Right ventricle myocardium inferior (tissue), 1 donor: ENCODE results near the gene RAB22A. TPM values are rescaled to one million over a fixed set of nuclear protein-coding genes. Genes with fewer than 3 reads are reported as not detected.
"Not testable (repeated sequence)": the region's sequence is repeated elsewhere in the genome, so short reads cannot be mapped to it uniquely, and the experiment has no call there.

Experiments
- ATAC-seq: fragments of 200-7000 bp; cut with Tn5 transposase; one replicate; pipeline ENCODE4 v1.9.1; 2020; ENCODE audit warnings: mild to moderate bottlenecking, moderate library complexity
- DNase-seq: peaks from one replicate; pipeline ENCODE4 v3.0.0; 2021; ENCODE audit errors: missing footprints
- intact Hi-C: fragments of 100-400 bp; cut with DNase I; formaldehyde crosslinking; loops from one replicate; pipeline ENCODE4 v1.11.0; 2022
- total RNA-seq: library from RNA; stranded (reverse); fragmentation: NEBNext Ultra II Directional; extraction: Animal tissue kit (Norgen Biotek cat#: 25700); gene quantifications from one replicate; pipeline ENCODE4 v1.2.1, GENCODE V29; 2021
- donor health status: DM: no; HTN: yes; CAD: no; lungs with severe emphysema.

The RAB22A gene
- total RNA-seq, 1 donor from 2014 or later: 8.3 TPM

DNA sequence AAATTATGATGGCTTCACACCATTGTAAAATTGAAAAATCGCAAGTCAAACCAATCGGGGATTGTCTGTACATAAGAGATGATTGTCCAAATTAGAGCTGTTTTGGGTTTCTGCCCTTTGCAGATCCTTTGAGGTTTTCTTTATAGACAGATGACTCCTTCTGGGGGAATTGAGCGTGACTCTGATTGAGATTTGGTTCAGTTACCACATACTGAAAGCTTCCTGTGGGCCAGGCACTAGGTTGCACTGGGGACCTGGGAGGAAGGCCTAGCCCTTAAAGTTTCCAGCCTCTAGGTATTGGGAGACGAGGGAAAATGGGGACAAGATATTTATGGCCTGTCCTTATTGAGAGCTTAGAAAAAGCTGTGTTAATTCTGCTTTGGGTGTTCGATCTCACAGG is 88.7 kb downstream of the RAB22A start:
- intact Hi-C loops: no loop called here
- no peak for ATAC-seq
- no peak for DNase-seq

DNA sequence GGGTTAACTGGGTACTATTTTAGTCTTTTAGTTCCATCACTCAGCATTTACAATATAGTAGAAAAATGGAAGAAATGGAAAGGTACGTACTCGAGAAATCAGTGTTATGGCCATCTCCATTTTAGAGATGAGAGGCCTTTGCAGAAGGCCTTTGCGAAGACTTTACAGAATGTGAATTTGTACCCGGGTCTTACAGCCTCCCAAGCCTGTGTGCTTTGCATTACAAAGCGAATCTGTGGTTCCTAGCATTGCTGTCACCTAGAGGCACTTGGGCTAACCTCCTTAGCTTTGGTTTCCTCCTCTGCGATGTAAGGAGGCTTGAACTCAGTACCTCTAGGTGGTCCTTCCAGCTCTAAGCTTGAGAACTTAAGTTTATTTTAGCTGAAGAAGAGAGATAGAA is 90.4 kb downstream of the RAB22A start:
- intact Hi-C loops: no loop called here
- no peak for DNase-seq
- no peak for ATAC-seq

DNA sequence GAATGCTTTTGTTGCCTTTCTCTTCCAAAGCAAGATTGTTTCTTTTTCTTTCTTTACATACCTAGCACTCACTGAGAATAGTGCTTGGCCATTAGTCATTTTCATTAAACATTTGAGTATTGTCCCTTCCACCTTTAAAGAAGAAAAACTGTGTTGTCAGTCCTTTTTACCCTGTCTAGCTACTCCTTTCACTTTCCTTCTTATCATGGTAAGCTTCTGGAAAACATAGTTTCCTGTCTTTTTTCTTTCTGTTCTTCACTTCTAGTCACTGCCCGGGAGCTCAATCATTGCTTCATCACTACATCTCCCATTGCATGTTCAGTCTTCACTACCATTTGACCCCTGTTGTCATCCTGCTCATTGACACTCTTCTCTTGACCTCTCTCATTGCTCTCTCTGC is 91.6 kb downstream of the RAB22A start:
- ATAC-seq (no peak), DNase-seq (no peak)
- intact Hi-C loops: no loop called here

DNA sequence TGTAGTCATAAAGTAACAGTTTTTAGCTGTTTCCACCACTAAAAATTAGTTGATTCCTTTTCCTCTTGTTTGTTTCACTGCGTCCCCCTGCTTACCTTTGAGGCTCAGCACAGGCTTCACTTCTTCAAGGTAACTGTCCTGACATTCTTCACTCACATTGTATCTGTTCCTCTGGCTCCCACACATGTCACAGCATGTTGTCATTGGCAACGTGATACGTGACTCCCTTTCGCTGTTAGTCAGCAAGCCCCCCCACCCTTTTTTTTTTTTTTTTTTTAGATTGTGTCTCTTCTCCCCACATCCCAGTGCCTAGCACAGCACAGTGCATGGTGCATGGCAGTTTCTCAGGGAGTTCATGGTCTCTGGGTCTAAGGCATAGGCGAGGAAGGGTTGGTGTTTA is 92.8 kb downstream of the RAB22A start:
- intact Hi-C loops: no loop called here
- DNase-seq: no peak
- ATAC-seq: no peak

DNA sequence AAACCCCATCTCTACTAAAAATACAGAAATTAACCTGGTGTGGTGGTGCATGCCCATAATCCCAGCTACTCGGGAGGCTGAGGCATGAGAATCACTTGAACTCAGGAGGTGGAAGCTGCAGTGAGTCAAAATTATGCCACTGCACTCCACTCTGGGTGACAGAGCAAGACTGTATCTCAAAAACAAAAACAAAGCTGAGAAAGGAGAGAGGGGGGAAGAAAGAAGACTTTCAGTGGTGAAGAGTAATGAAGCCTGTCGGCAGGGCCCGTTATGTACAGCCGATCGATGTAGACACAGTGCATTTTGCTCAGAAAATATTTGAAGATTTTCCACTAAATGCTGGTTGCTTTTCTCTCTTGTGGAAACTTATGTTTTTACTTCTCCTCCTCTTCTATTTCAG is 93.3 kb downstream of the RAB22A start:
- DNase-seq: no peak
- intact Hi-C loops: no loop called here
- ATAC-seq: no peak

DNA sequence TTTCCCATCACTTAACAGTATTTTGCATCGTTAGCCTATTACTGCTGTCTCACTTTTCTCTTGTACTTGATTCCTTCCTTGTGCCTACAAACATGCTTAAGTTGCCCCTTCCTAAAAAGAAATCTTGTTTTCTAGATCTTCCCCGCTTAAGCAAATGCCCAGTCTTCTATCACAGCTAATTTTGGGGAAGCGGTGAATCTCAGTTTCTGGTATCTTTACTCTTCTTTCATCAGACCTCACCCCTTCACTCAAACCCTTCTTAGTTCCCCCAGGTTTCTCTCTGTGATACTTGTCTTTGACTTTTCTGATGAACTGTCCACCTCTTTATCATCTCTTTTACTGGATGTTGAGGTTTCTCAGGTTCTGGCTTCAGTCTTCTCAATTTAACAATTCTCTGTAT is 93.8 kb downstream of the RAB22A start:
- ATAC-seq (no peak), DNase-seq (no peak)
- intact Hi-C loops: no loop called here

DNA sequence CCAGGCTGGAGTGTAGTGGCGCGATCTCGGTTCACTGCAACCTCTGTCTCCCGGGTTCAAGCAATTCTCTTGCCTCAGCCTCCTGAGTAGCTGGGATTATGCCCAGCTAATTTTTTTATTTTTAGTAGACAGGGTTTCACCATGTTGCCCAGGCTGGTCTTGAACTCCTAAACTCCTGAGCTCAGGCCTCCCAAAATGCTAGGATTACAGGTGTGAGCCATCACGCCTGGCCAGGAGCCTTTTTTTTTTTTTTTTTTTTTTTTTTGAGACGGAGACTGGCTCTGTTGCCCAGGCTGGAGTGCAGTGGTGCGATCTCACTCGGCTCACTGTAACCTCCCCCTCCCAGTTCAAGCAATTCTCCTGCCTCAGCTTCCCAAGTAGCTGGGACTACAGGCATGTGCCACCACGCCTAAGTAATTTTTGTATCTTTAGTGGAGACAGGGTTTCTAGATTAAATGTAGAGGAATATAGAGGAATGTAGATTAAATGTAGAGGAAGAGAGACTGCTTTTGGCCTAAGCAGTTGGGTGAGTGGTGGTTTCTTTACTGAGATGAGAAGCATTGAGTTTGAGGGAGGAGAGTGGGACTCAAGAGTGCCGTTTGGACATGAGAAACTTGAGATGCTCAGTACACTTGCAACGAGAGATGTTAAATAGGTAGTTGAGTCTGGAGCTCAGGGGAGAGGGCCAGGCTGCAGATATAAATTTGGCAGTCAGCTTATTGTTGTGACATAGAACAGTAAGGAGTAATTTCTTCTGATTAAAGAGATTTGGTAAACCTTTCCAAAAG is 96.2 kb downstream of the RAB22A start:
- DNase-seq: no peak
- peak; percentile 40 for ATAC-seq
- intact Hi-C loops: no loop called here

DNA sequence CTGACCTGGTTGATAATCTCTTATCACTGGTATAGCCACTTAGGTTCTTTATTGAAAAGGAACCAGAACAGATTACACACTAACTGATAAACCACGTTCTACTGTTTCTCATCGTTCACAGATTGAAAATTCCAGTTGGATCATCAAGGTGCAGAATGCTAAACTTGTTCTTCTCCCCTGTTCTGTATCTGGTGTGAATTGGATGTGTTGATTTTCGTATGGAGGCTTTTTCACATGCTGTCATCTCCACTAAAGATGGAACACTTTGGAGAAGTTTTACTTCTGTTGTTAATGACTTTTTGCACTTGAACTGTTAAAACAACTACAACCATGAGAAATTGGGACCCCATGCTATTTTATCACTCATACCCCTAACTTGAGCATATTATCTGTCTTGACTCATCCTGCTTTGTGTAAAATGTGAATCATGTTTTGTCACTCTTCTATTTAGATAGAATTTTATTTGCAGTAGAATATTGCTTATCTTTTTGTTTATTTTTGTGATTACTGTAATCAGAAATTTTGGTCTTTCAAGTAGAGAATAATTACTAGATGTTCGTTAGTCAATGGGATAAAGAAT is 97.0 kb downstream of the RAB22A start:
- intact Hi-C loops: no loop called here
- ATAC-seq (no peak), DNase-seq (no peak)

DNA sequence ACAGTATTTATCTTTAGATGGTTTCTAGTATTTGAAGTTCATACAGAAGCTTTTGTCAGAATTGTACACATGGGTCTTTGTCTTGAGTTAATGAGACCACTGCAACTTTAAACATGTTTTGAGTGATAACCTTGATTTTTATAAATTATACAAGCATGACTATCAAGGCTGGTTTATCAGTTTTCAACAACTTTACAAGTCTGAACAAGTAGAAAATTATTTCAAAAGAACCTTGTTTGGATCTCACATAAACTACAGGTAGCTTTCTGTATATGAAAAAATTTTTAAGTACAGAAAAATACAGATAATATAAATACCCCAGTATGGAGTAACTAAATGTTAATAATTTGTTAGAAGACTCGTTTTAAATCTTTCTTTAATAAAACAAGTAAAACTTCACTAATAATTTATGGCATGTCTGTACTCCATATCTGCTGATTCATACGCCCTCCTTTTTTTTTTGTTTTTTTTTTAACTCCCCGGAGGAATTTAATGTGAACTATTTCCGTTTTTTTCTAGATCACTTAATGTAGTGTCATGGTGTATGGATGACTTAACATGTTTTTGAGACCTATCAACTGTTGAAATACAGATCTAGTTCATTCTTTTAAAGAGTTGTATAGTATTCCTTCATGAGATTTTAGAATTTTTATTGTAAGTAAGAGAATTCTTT is 97.8 kb downstream of the RAB22A start:
- no peak for ATAC-seq
- DNase-seq: no peak
- intact Hi-C loops: no loop called here

DNA sequence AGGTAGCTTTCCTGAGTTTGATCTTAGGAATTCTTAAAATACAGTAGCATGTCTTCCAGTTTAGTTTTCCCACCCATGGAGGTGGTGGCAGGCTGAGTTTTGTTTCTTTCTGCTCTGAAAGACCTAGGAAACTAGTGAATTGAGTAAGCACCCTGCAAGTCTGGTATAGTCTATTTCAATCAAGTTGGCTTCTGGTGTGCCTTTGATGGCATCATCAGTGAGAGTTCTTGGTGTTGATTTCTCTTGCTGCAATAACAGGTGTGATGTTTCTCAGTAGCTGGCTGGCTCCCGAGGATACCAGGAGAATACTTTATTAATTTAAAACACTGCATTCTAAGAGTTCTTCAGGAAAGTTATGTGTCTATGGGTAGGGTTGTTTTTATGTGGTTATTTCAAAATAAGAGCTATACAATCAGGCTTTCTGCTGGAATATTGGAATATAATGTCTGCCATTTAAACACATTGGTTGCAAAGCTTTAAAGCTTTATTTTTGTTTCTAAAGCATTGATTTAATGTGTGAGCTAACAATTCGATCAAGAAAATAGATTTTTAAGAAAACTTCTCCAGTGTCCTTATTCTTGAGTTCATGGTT is 98.5 kb downstream of the RAB22A start:
- ATAC-seq (peak; percentile 45), DNase-seq (no peak)
- intact Hi-C loops: no loop called here

DNA sequence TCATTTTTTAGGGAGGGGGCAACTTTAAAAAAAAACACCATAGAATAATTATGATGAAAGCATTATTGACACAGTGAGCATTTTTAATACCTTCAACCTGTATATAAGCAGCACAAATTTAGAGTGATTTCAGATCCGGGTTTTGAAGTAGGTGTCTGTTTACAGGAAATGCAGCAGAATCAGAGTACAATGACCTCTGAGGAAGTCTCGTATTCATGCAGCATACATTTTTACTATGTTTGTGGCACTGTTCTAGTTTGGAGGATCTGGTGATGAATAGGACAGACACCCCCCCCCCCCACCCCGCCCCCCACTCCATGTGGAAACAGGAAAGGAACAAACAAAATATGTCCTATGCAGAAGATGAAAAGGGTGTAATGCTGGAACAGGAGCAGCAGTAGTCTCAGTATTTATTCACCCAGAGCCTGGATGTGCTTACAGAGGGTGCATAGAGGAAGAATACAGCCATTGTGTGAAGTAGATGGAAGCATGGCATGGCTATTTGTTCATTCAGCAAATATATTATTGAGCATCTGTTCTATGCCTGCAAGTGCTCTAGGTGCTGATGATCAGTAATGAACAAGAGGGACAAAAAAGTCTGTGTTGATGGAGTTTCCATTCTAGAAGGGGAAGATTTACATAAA is 99.2 kb downstream of the RAB22A start:
- intact Hi-C loops: no loop called here
- ATAC-seq: no peak

DNA sequence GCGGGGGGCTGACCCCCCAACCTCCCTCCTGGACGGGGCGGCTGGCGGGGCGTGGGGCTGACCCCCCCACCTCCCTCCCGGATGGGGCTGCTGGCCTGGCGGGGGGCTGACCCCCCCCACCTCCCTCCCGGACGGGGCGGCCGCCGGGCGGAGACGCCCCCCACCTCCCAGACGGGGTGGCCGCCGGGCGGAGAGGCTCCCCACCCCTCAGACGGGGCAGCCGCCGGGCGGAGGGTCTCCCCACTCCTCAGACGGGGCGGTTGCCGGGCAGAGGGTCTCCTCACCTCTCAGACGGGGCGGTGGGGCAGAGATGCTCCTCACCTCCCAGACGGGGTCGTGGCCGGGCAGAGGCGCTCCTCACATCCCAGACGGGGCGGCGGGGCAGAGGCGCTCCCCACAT is 104.7 kb downstream of the RAB22A start:
- DNase-seq, ATAC-seq, intact Hi-C loops: not testable (repeated sequence)

More for the DNA sequence above, 99.2 kb downstream of the RAB22A start:
- DNase-seq: no peak

DNA sequence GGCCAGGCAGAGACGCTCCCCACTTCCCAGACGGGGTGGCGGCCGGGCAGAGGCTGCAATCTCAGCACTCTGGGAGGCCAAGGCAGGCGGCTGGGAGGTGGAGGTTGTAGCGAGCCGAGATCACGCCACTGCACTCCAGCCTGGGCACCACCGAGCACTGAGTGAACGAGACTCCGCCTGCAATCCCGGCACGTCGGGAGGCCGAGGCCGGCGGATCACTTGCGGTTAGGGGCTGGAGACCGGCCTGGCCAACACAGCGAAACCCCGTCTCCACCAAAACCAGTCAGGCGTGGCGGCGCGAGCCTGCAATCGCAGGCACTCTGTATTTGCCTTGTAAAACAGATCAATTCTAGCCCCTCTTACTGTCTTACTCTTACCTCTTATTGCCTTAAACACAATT is 105.3 kb downstream of the RAB22A start:
- not testable (repeated sequence) for ATAC-seq

DNA sequence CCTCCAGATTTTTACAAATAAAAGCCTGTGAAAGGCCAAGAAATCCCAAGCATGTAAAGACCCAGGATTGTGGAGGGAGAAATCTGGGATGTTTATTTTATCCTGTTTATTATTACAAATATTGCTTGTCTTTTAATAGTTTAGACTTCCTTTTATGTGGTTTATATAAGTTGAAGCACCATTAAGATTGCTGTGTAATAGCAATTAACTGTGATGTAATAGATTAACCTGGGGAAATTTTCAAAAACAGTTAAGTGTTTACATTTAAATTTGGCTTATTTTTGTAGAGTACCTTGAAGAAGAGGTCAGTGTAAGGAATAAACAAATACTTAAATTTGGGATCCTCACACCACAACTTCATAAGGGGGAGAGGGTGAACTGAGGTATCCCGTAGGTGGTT is 106.5 kb downstream of the RAB22A start:
- ATAC-seq: no peak
- intact Hi-C loops: no loop called here
- DNase-seq: no peak

More for the DNA sequence above, 105.3 kb downstream of the RAB22A start:
- intact Hi-C loops, DNase-seq: not testable (repeated sequence)

DNA sequence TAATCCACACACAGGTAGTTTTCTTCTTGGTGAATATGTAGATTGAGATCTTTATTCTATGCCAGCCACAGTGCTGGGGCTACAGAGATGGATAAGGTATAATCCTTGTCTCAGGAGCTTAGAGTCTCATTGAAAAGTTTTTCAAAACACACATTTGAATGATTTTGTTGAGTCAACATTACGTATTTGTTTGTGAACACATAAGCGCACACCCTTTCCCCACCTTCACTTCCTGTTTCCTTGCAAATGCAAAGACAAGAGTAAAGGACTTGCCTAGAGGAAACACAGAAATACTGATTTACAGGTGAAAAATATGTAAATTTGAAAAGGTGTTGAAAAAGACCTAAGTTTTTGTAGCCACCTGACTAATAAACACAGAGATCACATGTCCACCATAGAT is 107.3 kb downstream of the RAB22A start:
- DNase-seq: no peak
- intact Hi-C loops: no loop called here
- no peak for ATAC-seq
